H54 (cell line): ENCODE measurements around the gene PPM1N.
"Not testable (repeated sequence)": the region's sequence is repeated elsewhere in the genome, so short reads cannot be mapped to it uniquely, and the experiment has no call there.

ENCODE experiments used
- DNase-seq: peaks from one replicate; pipeline ENCODE4 v3.0.0; 2011; ENCODE audit warnings: low spot score, mixed read lengths; ENCODE audit not compliant: insufficient read length
- FAIRE-seq: peaks from 3 replicates; lab custom pipeline; 2011; peaks lifted over from hg19 to GRCh38; lab: Jason Lieb, UNC
- POLR2A ChIP-seq: IDR thresholded peaks from 2 replicates; pipeline ENCODE4 v1.6.1; 2011; ENCODE audit warnings: low read depth, mild to moderate bottlenecking, low read length

PPM1N gene

GRCh38 chr19:45506246-45506988 is 8.2 kb downstream of the PPM1N start:
- FAIRE-seq (no peak), DNase-seq (peak; percentile 76)
- TF ChIP-seq POLR2A = peak; percentile 43; the same call in 1 of the 2 replicates

DNA sequence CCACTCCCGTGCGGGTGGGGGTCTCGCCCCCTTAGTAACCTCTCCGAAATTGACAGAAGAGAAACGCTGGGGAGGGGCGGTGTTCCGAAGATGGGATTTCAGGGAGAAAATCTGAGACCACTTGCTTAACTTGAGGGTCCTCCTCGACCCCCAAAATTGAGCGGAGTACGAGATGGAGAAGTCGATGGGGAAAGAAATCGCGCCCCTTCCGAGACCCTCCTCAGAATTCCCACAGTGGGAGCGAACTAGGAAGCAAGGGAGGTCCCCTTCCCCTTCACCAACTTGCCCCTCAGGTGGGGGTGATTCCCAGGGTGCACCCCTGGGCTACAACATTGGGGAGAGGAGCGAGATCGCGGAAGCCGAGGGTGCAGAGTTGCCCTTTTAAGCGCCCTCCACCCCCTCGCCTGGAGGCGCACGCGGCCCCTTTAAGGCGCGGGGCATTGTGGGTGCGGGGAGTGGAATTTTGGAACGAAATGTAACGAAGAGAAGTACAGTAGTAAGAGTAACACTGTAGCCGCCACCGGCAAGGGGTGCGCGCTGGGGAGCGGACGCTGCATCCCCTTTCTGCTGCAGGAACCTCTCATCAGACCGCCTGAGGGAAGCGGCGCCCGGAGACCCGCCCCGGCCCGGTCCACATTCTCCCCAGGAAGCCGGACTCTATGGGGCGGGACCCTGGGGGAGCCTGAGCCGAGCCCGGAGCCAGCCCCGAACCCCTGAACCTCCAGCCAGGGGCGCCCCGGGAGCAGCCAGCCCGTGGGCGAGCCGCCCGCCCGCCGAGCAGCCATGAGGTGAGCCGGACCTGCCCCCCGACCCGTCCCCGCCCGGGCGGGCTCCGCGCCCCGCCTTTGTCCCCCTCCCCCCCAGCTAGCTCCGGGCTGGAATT is 9.0 kb downstream of the PPM1N start, which contains the start of gene VASP:
Gene VASP (plus strand): TSS at position 491 of the 883 bp plus-strand sequence. CDS start 293 bp downstream, at position 784.
- FAIRE-seq (no peak), DNase-seq (peak; percentile 67)
- TF ChIP-seq POLR2A = peak; percentile 91

- TF ChIP-seq POLR2A = no peak
- no peak for FAIRE-seq
- DNase-seq = no peak
These were observed 9.7 kb downstream of the PPM1N start for GRCh38 chr19:45507872-45508416.

GRCh38 chr19:45508417-45508860 is 10.2 kb downstream of the PPM1N start:
- FAIRE-seq = no peak

GRCh38 chr19:45508861-45509691 is 10.8 kb downstream of the PPM1N start:
- peak; percentile 66 for DNase-seq
- 0 out of 2 replicates have a peak, but pooled peaks have one; percentile 8 for TF ChIP-seq POLR2A
- FAIRE-seq = no peak

More at GRCh38 chr19:45508417-45508860, 10.2 kb downstream of the PPM1N start:
- no peak for TF ChIP-seq POLR2A
- no peak for DNase-seq

GRCh38 chr19:45509692-45510015 is 11.4 kb downstream of the PPM1N start:
- DNase-seq (no peak), FAIRE-seq (no peak)
- no peak for TF ChIP-seq POLR2A

DNA sequence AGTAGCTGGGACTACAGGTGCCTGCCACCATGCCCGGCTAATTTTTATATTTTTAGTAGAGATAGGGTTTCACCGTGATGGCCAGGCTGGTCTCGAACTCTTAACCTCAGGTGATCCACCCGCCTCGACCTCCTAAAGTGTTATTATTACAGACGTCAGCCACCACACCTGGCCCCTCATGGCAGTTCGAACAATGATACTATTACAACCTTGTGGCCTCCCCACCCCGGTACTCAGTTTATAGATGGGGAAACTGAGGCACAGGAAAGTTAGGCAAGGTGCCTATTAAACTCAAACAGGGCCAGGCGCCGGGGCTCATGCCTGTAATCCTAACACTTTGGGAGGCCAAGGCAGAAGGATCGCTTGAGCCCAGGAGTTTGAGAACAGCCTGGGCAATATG is 12.1 kb downstream of the PPM1N start:
- FAIRE-seq, DNase-seq: not testable (repeated sequence)

DNA sequence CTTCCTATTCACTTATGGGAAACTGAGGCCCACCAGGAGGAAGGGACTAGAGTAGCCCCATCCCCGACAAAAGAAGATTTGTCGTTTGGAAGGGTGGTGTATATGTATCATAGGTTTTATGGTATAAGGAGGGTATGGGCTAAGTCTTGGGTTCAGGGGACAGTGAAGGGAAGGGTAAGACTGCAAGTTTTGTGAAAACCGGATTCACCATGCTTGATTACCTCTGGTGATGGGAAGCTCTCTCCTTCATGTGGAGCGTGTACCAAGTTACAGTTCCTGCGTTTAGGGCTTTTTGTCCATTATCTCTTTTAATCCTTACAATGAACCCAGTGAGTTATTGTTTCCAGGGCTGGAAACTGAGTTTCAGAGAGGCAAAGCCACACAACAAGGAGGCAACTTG is 12.8 kb downstream of the PPM1N start:
- TF ChIP-seq POLR2A = no peak
- FAIRE-seq (no peak), DNase-seq (no peak)

- no peak for TF ChIP-seq POLR2A
- FAIRE-seq (no peak), DNase-seq (no peak)
These were observed 14.7 kb downstream of the PPM1N start for GRCh38 chr19:45512881-45513483.

- no peak for TF ChIP-seq POLR2A
- FAIRE-seq = no peak
- no peak for DNase-seq
These were observed 16.3 kb downstream of the PPM1N start for GRCh38 chr19:45514376-45515051.

- FAIRE-seq = no peak
- no peak for DNase-seq
- no peak for TF ChIP-seq POLR2A
These were observed 16.9 kb downstream of the PPM1N start for GRCh38 chr19:45515081-45515624.

DNA sequence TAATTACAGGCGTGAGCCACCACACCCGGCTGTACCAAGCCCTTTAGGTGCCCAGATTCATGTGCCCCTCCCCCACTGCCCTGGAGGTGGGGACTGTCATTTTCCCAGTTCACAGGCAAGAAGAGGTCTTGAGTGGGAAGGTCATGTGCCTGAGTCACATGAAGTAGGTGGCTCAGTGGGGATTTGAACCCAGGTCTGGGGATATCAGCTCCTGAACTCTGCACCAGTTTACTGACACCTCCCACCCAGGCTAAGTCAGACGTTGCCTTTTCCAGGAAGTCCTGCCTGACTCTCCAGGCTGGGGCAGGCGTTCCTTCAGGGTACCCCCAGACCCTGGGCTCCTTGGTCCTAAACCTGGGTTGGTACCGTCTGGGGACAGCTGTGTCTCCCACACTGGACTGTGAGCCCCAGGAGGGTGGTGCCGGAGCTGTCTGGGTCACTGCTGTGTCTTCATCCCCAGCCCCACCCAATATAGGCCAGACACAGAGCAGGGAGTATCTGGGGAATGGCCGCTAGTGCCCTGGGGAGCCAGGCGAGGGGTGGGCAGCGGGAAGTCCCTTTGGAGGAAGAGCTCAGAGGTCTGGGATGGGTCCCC is 17.7 kb downstream of the PPM1N start:
- DNase-seq = no peak
- no peak for FAIRE-seq
- TF ChIP-seq POLR2A = no peak
